Measurements from ENCODE around the gene ADCYAP1R1.

The ADCYAP1R1 gene

GRCh38 chr7:31051598-31052486 lies at the start of gene ADCYAP1R1:
ADCYAP1R1 (plus strand) TSS chr7:31052308; CDS start chr7:31063265, 10,957 bp downstream.
- TF ChIP-seq GATA1 (IDR thresholded peaks at IDR 0.05; ENCODE audit: low read depth, low read length) (no peak), POLR2A (IDR thresholded peaks at IDR 0.05; ENCODE audit: low read length) (no peak)
- no peak for DNase-seq

GRCh38 chr7:31003097-31003496 lies 49.0 kb upstream of the ADCYAP1R1 start:
- TF ChIP-seq POLR2A (IDR thresholded peaks at IDR 0.05; ENCODE audit: low read length) (no peak), GATA1 (IDR thresholded peaks at IDR 0.05; ENCODE audit: low read depth, low read length) (no peak)

DNA sequence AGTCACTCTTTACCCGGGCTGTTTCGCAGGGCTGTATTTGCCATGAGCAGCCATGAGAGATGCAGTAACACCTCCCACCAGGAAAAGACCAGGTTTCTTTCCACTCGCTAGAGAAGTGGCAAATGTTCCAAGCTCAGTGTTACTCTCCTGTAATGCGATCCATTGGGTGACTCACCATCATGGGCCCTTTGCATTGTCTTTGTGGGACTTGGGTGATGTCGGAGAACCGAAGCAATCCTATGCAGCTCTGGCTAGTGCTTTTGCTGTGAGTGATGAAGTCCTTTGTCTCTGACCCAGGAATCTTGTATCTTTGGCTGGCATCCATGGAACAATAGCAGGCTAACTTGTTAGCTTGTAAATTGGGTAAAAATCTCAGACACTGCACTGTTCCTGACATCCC lies 48.4 kb upstream of the ADCYAP1R1 start:
- DNase-seq: no peak
- TF ChIP-seq GATA1 (IDR thresholded peaks at IDR 0.05; ENCODE audit: low read depth, low read length) (no peak), POLR2A (IDR thresholded peaks at IDR 0.05; ENCODE audit: low read length) (no peak)

More at GRCh38 chr7:31003097-31003496, 49.0 kb upstream of the ADCYAP1R1 start:
- DNase-seq: no peak

GRCh38 chr7:31004393-31004792 lies 47.7 kb upstream of the ADCYAP1R1 start:
- TF ChIP-seq GATA1 (IDR thresholded peaks at IDR 0.05; ENCODE audit: low read depth, low read length): no peak
- TF ChIP-seq POLR2A (IDR thresholded peaks at IDR 0.05; ENCODE audit: low read length): no peak
- no peak for DNase-seq

DNA sequence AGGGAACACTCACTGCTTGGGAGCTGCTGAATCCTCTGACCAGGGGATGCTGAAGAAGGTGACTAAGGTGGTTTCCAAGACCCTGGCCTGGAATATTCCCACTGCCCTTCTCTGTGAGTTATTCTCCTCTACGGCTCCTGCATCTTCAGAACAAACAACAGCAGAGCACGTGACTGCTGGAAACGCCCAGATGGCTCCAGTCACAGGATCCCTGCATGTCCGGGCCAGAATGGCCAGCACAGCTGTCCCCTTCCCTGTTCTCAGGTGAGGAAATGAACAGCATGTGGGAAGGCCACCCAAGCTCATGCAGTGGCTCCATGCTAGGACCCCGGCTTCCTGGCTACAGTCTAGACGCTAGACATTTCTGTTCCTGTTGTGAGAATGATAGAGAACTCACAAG lies 45.3 kb upstream of the ADCYAP1R1 start:
- DNase-seq: no peak
- TF ChIP-seq POLR2A (IDR thresholded peaks at IDR 0.05; ENCODE audit: low read length): no peak
- TF ChIP-seq GATA1 (IDR thresholded peaks at IDR 0.05; ENCODE audit: low read depth, low read length): no peak

GRCh38 chr7:31007634-31008033 lies 44.5 kb upstream of the ADCYAP1R1 start:
- no peak for DNase-seq
- TF ChIP-seq POLR2A (IDR thresholded peaks at IDR 0.05; ENCODE audit: low read length): no peak
- no peak for TF ChIP-seq GATA1 (IDR thresholded peaks at IDR 0.05; ENCODE audit: low read depth, low read length)

DNA sequence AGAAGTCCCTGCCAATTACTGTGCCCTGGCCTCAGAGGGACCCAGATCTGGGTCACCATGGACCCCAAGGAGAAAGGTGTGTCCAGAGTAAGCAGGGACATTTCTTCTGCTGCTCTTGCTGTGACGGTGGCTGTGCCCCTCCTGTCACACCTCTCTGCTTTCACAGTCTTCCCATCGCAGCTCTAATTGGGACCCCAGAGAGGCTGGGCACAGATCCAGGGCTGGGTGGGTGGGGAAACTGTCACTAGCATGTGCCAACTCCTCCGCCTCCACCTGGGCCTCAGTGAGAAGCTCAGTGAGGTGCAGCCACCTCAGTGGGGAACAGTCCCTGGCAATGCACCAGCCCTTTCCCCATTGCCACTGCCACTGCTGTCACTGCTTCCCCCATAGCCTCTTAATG lies 37.3 kb upstream of the ADCYAP1R1 start:
- TF ChIP-seq GATA1 (IDR thresholded peaks at IDR 0.05; ENCODE audit: low read depth, low read length) (no peak), POLR2A (IDR thresholded peaks at IDR 0.05; ENCODE audit: low read length) (no peak)
- no peak for DNase-seq

GRCh38 chr7:31017032-31017675 lies 35.0 kb upstream of the ADCYAP1R1 start:
- TF ChIP-seq GATA1 (IDR thresholded peaks at IDR 0.05; ENCODE audit: low read depth, low read length) (no peak), POLR2A (IDR thresholded peaks at IDR 0.05; ENCODE audit: low read length) (no peak)
- DNase-seq: no peak

DNA sequence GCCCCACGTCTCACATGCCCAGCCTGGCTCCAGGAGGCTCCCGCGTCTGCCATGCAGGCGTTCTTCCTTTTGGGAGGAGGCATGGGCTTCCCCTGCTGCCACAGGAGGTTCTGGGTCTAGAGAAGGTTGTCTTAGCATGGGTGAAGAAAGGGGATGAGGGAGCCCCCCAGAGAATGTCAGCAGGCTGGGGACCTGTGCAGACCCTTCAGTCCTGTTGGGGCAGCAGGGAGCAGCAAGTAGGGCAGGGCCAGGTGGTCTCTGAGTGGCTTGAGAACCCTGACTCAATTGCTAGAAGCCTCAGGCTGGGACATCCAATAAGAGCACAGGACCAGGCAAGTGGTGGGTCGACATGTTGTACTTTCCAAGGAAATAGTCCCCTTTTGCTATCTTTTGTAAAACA lies 34.4 kb upstream of the ADCYAP1R1 start:
- no peak for DNase-seq
- TF ChIP-seq GATA1 (IDR thresholded peaks at IDR 0.05; ENCODE audit: low read depth, low read length) (no peak), POLR2A (IDR thresholded peaks at IDR 0.05; ENCODE audit: low read length) (no peak)

DNA sequence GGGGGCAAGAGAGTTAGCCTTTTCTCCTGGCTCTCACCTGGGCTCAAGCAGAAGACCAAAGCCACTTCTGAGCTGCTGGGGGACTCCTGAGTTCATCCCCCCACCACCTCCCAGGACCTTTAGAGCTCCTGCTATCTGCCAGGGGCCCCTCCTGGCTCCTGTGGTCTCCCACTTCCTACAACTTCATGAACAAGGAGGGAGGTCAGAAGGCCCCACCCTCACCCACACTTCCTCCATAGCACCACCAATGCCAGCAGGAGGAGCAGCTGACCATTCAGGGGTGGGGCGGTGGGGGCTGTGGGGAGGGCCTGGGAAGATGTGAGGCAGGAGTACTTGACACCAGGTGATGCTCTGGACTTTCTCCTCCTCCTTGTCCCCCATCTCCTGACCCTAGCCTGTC lies 32.6 kb upstream of the ADCYAP1R1 start:
- TF ChIP-seq GATA1 (IDR thresholded peaks at IDR 0.05; ENCODE audit: low read depth, low read length): no peak
- TF ChIP-seq POLR2A (IDR thresholded peaks at IDR 0.05; ENCODE audit: low read length): no peak

DNA sequence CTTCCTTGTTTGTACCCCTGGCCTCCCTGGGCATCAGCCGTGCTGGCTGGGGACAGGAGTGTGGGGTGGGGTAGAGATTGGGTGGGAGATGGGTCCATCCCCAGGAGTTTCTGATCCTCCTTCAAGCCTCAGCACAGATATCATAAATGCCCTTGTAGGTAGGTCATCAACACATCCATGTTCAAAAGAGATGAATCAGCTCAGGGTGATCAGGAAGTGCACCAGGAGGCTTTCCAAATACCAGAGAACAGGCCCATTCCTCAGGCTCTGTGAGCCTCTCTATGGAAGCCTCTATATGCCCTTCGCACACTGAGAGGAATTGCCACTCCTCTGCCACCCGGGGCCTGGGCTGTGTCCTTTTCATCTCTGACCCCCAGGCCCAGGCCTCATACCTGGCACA lies 31.9 kb upstream of the ADCYAP1R1 start:
- TF ChIP-seq GATA1 (IDR thresholded peaks at IDR 0.05; ENCODE audit: low read depth, low read length) (no peak), POLR2A (IDR thresholded peaks at IDR 0.05; ENCODE audit: low read length) (no peak)
- DNase-seq: no peak

More for the DNA sequence above, 32.6 kb upstream of the ADCYAP1R1 start:
- no peak for DNase-seq

DNA sequence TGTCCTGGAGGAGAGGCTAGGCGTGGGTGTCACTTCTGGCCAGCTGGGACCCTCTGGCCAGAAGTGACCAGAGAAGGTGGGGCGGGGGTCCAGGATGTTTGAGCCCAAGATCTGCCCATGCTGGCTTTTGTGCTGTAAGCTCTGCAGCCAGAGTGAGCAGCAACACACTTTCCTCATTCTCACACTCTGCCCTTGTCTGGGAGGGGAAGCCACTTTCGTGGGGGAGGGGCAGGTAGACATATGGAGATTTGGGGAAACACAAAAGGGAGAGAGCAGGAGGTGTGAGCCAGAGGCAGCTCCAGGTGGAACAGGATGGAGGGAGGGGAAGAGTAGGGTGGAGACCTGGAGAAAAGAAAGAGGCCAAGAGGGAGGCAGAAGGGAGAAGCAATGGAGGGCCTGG lies 31.5 kb upstream of the ADCYAP1R1 start:
- TF ChIP-seq GATA1 (IDR thresholded peaks at IDR 0.05; ENCODE audit: low read depth, low read length) (no peak), POLR2A (IDR thresholded peaks at IDR 0.05; ENCODE audit: low read length) (no peak)
- DNase-seq: no peak

DNA sequence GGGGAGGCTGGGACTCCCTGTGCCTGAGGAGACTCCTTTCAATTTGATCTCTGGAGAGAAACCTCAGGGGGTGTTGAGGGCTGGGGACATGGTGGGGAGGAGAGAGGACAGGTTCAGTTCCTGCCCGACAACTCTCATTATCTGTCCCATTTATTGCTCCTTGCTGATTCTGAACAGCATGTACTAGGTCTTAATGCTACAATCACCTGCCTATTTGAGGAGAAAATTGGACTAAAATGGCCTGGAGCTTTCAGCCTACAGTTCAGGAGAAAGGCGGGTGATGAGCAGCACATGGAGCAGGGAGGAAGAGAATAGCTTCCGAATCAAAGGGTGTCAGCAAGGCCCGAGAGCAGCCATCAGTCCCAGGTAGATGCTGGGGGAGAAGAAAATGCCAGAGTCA lies 30.0 kb upstream of the ADCYAP1R1 start:
- no peak for DNase-seq
- TF ChIP-seq POLR2A (IDR thresholded peaks at IDR 0.05; ENCODE audit: low read length) (no peak), GATA1 (IDR thresholded peaks at IDR 0.05; ENCODE audit: low read depth, low read length) (no peak)

DNA sequence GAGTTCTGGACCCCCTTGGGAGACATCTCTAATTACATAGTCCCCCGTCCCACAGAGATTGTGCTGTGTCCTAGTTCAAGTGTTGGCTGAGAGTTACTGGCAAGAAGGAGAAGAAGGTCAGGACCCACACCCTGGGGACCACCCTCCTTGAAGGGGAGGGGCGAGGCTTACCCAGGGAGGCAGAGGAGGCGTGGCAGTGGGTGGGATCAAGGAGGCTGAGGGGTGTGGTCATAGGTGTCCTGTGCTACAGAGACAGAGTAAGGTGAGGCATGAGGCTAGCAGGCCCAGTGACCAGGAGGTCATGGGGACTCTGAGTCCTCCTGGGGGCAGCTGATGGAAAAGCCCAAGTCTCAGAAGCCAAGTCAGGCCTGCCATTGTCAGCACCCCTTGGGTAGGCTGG lies 29.4 kb upstream of the ADCYAP1R1 start:
- TF ChIP-seq POLR2A (IDR thresholded peaks at IDR 0.05; ENCODE audit: low read length) (no peak), GATA1 (IDR thresholded peaks at IDR 0.05; ENCODE audit: low read depth, low read length) (no peak)
- no peak for DNase-seq

DNA sequence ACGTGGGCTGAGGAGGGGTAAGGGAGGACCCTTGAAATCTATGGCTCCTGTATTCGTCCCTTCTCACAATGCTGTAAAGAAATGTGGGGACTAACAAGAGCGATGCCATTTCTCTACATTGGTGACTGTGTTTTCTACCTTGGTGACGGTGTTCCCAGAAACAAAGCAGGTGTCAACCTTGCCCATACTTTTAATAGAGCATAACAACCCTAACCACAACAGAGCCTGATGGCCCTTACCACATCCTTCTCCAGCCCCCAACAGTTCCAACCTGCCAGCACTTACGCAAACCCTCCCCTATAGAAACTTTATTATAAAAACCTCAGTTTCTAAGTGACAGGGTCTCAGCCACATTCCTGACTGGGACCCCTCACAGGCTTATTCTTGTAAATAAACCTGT lies 28.2 kb upstream of the ADCYAP1R1 start:
- no peak for TF ChIP-seq GATA1 (IDR thresholded peaks at IDR 0.05; ENCODE audit: low read depth, low read length)
- TF ChIP-seq POLR2A (IDR thresholded peaks at IDR 0.05; ENCODE audit: low read length): no peak

More for the DNA sequence above, 28.2 kb upstream of the ADCYAP1R1 start:
- no peak for DNase-seq

All from erythroblast (primary cell).